Measurements from ENCODE around the gene ZNF230.

ZNF230 gene

GRCh38 chr19:44002566-44003460, at the start of gene ZNF230:
Gene ZNF230 (plus strand): TSS chr19:44002957. CDS start chr19:44007079, 4,122 bp downstream.
- peak; percentile 75 for DNase-seq

GRCh38 chr19:43956827-43957226, 45.9 kb upstream of the ZNF230 start:
- no peak for DNase-seq

- no peak for DNase-seq
Observed at GRCh38 chr19:43957891-43958290, 44.9 kb upstream of the ZNF230 start.

- no peak for DNase-seq
Observed at GRCh38 chr19:43960411-43960810, 42.3 kb upstream of the ZNF230 start.

- no peak for DNase-seq
Observed at GRCh38 chr19:43966079-43966694, 36.6 kb upstream of the ZNF230 start.

- DNase-seq: no peak
Observed at GRCh38 chr19:43976732-43977131, 26.0 kb upstream of the ZNF230 start.

- DNase-seq: no peak
Observed at GRCh38 chr19:43983544-43983911, 19.2 kb upstream of the ZNF230 start.

GRCh38 chr19:43983912-43984686, 18.7 kb upstream of the ZNF230 start, which contains the start of gene ZNF155:
Gene ZNF155 (plus strand): TSS chr19:43984188. CDS start chr19:43988544, 4,356 bp downstream.
- peak; percentile 55 for DNase-seq

- no peak for DNase-seq
Observed at GRCh38 chr19:43984687-43985000, 18.1 kb upstream of the ZNF230 start.

GRCh38 chr19:43997631-43998290, 5.0 kb upstream of the ZNF230 start:
- DNase-seq: no peak

GRCh38 chr19:44002212-44002565, 568 bp upstream of the ZNF230 start:
- DNase-seq: no peak

- no peak for DNase-seq
Observed at GRCh38 chr19:44003461-44004009, 778 bp downstream of the ZNF230 start.

GRCh38 chr19:44005973-44006372, 3.2 kb downstream of the ZNF230 start:
- DNase-seq: no peak

GRCh38 chr19:44007473-44007872, 4.7 kb downstream of the ZNF230 start:
- no peak for DNase-seq

GRCh38 chr19:44010468-44010867, 7.7 kb downstream of the ZNF230 start:
- DNase-seq: no peak

GRCh38 chr19:44019498-44019897, 16.7 kb downstream of the ZNF230 start:
- DNase-seq: no peak

- no peak for DNase-seq
Observed at GRCh38 chr19:44021221-44021620, 18.5 kb downstream of the ZNF230 start.

GRCh38 chr19:44024900-44025216, 22.1 kb downstream of the ZNF230 start:
- DNase-seq: no peak

GRCh38 chr19:44025217-44025936, 22.6 kb downstream of the ZNF230 start, which contains the start of gene ZNF222:
Gene ZNF222 (plus strand): TSS chr19:44025379. CDS start chr19:44025437, 58 bp downstream.
- DNase-seq: peak; percentile 63

- no peak for DNase-seq
Observed at GRCh38 chr19:44026622-44027021, 23.9 kb downstream of the ZNF230 start.

- DNase-seq: no peak
Observed at GRCh38 chr19:44032001-44032610, 29.3 kb downstream of the ZNF230 start.

- DNase-seq: no peak
Observed at GRCh38 chr19:44042147-44042546, 39.4 kb downstream of the ZNF230 start.

Measured in activated T-cell treated with anti-CD3 and anti-CD28 coated beads for 4 hours (primary cell).